Sigmoid colon (tissue), 3 donors: Measurements from ENCODE around the gene GRIN1.

Experiments used
- POLR2A ChIP-seq, 2 donors: fragments of 450-650 bp; IDR thresholded peaks; one replicate each; pipeline ENCODE4 v1.6.1; 2016; ENCODE audit warnings: antibody characterized with exemption in 2 of 2, mild to moderate bottlenecking in 2 of 2, moderate library complexity in 2 of 2
- TF ChIP-seq, protein P1 (sequence below), 4 experiments: fragments of 450-650 bp in 3 of 4; fragments of 200-600 bp in 1 of 4; IDR thresholded peaks; one replicate each; pipeline ENCODE4 v1.5.1; 2016 to 2019; ENCODE audit warnings: antibody characterized with exemption in 4 of 4, mild to moderate bottlenecking in 3 of 4, moderate library complexity in 2 of 4

DNA sequence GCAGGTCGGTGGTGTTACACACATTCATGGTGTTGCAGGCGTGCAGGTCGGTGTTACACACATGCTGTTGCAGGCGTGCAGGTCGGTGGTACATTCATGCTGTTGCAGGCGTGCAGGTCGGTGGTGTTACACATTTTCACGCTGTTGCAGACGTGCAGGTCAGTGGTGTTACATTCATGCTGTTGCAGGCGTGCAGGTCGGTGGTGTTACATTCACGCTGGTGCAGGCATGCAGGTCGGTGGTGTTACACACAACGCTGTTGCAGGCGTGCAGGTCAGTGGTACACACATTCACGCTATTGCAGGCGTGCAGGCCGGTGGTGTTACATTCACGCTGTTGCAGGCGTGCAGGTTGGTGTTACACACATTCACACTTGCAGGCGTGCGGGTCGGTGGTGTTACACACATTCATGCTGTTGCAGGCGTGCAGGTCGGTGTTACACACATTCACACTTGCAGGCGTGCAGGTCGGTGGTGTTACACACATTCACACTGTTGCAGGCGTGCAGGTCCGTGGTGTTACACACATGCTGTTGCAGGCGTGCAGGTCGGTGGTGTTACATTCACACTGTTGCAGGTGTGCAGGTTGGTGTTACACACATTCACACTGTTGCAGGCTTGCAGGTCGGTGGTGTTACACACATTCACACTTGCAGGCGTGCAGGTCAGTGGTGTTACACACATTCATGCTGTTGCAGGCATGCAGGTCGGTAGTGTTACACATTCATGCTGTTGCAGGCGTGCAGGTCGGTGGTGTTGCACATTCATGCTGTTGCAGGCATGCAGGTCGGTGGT, 35.6 kb upstream of the GRIN1 start:
- TF ChIP-seq, protein P1, sequence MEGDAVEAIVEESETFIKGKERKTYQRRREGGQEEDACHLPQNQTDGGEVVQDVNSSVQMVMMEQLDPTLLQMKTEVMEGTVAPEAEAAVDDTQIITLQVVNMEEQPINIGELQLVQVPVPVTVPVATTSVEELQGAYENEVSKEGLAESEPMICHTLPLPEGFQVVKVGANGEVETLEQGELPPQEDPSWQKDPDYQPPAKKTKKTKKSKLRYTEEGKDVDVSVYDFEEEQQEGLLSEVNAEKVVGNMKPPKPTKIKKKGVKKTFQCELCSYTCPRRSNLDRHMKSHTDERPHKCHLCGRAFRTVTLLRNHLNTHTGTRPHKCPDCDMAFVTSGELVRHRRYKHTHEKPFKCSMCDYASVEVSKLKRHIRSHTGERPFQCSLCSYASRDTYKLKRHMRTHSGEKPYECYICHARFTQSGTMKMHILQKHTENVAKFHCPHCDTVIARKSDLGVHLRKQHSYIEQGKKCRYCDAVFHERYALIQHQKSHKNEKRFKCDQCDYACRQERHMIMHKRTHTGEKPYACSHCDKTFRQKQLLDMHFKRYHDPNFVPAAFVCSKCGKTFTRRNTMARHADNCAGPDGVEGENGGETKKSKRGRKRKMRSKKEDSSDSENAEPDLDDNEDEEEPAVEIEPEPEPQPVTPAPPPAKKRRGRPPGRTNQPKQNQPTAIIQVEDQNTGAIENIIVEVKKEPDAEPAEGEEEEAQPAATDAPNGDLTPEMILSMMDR (IDR thresholded peaks at IDR 0.05), result no peak
- TF ChIP-seq POLR2A (IDR thresholded peaks at IDR 0.05), result no peak
